Measurements from ENCODE around the gene TRIP6.
A peak's percentile ranks its signal among the peaks of the same experiment; 100 is the strongest.
"Not testable (repeated sequence)": the region's sequence is repeated elsewhere in the genome, so short reads cannot be mapped to it uniquely, and the experiment has no call there.

The TRIP6 gene

GRCh38 chr7:100839361-100839760 lies 27.8 kb upstream of the TRIP6 start:
- DNase-seq = no peak

DNA sequence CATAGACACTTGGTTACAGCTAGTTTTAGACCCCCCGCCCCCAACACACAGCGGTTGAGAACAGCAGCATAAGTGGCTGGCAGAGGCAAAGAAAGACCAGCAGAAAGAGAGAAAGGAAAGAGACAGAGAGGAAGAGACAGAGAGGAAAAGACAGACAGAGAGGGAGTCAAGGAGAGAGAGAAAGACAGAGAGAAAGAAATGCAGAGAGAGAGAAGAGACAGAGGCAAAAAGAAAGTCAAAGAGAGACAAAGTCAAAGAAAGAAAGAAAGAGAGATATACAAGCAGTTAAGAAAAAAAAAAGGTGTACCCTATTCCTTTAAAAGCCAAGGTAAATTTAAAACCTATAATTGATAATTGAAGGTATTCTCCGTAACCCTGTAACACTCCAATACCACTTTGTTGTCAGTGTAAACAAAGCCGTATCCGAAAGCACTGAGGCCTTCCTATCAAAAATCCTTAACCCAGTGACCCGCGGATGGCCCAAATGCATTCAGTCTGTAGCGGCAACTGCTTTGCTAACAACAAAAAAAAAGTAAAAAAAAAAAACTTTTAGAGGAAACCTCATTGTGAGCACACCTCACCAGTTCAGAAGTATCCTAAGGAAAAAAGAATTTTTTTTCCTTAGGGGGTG lies 26.6 kb upstream of the TRIP6 start:
- no peak for DNase-seq

GRCh38 chr7:100847360-100847759 lies 19.8 kb upstream of the TRIP6 start:
- no peak for DNase-seq

- DNase-seq = peak; percentile 91
Observed at GRCh38 chr7:100852048-100852872, 14.9 kb upstream of the TRIP6 start, which contains the start of gene SLC12A9. Gene SLC12A9 (plus strand): TSS chr7:100852713. CDS start chr7:100854198, 1,485 bp downstream.

GRCh38 chr7:100854146-100854895 lies 12.9 kb upstream of the TRIP6 start:
- no peak for DNase-seq

GRCh38 chr7:100854899-100855298 lies 12.3 kb upstream of the TRIP6 start:
- DNase-seq = not testable (repeated sequence)

DNA sequence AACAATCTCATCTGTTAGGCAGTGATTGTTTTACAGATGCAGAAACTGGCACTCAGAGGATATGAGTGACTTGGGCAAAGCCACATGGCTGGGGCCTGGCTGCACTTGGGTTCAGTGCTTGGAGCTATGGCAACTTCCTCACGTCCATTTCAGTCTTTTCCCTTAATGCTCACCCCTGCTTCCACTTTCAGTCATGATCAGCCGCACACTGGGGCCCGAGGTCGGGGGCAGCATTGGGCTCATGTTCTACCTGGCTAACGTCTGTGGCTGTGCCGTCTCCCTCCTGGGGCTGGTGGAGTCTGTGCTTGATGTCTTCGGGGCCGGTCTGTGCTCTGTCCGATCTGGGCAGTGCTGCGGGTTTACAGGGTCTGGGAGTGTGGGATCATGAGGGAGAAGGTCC lies 11.7 kb upstream of the TRIP6 start:
- no peak for DNase-seq

DNA sequence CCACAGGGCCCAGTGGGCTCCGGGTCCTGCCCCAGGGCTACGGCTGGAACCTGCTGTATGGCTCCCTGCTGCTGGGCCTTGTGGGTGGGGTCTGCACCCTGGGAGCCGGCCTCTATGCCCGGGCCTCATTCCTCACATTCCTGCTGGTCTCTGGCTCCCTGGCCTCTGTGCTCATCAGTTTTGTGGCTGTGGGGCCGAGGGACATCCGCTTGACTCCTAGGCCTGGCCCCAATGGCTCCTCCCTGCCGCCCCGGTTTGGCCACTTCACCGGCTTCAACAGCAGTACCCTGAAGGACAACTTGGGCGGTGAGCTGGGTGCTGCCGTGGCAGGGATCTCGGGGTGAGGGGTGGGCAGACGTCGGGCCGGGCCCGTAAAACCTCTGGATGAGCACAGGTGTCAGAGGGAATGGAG lies 10.3 kb upstream of the TRIP6 start:
- DNase-seq = no peak

DNA sequence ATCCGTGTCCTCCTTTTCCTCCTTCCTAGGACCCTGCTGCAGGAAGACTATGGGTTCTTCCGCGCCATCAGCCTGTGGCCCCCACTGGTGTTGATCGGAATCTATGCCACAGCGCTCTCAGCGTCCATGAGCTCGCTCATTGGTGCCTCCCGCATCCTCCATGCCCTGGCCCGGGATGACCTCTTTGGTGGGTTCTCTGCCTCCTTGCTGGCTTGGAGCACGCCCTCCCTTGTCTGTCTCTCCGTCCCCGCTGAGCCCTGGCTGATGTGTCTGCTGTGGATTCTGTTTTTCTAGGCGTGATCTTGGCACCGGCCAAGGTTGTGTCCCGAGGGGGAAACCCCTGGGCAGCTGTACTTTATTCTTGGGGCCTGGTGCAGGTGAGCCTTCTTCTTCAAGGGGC lies 7.3 kb upstream of the TRIP6 start:
- DNase-seq = no peak

DNA sequence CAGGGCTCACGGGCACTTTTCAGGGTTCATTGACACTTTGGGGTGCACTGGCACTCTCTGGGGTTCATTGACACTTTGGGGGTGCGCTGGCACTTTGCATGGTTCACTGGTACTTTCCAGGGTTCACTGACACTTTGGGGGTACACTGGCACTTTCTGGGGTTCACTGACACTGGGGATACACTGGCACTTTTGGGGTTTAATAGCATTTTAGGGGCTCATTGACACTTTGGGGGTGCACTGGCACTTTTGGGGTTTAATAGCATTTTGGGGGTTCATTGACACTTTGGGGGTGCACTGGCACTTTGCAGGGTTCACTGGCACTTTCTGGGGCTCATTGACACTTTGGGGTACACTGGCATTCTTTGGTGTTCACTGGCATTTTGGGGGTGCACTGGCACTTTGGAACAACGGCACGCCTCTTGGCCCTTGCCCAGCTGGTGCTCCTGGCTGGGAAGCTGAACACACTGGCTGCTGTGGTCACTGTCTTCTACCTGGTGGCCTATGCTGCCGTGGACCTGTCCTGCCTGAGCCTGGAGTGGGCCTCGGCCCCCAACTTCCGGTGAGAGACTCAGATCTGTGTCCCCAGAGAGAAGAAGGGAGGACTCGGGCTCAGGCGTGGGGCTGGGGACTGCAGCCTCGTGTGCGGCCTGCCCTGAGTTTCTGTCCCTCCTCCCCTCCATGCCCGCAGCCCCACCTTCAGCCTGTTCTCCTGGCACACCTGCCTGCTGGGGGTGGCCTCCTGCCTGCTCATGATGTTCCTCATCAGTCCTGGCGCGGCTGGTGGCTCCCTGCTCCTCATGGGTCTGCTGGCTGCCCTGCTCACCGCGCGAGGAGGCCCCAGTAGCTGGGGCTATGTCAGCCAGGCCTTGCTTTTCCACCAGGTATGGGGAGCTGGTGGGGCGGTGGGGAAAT lies 6.2 kb upstream of the TRIP6 start:
- no peak for DNase-seq

GRCh38 chr7:100861616-100861985 lies 5.6 kb upstream of the TRIP6 start:
- no peak for DNase-seq

- DNase-seq = no peak
Observed at GRCh38 chr7:100863406-100863950, 3.7 kb upstream of the TRIP6 start.

DNA sequence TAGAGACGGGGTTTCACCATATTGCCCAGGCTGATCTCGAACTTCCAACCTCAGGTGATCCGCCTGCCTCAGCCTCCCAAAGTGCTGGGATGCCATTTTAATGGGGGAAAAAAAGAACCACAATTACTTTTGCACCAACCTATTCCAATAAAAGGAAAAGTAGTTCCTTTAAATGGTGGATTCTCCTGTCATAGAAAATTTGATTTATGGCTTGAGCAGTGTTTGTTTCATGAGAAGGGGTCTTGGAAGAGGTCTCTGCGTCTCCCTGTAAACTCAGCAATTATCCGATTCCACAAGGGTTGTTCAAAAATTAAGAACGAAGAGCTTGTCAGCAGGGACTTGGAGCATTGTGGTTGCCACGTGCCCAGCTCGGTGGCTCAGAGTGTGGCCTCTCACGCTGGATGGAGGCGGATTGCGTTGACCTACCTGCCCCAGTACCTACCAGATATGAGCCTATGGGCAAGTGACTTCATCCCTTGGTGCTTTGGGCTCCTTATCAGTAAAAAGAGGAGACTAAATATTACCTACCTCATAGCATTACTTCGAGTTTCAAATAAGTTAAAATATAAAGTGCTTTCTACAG lies 2.8 kb upstream of the TRIP6 start:
- DNase-seq = no peak

GRCh38 chr7:100865372-100865911 lies 1.7 kb upstream of the TRIP6 start:
- peak; percentile 60 for DNase-seq

DNA sequence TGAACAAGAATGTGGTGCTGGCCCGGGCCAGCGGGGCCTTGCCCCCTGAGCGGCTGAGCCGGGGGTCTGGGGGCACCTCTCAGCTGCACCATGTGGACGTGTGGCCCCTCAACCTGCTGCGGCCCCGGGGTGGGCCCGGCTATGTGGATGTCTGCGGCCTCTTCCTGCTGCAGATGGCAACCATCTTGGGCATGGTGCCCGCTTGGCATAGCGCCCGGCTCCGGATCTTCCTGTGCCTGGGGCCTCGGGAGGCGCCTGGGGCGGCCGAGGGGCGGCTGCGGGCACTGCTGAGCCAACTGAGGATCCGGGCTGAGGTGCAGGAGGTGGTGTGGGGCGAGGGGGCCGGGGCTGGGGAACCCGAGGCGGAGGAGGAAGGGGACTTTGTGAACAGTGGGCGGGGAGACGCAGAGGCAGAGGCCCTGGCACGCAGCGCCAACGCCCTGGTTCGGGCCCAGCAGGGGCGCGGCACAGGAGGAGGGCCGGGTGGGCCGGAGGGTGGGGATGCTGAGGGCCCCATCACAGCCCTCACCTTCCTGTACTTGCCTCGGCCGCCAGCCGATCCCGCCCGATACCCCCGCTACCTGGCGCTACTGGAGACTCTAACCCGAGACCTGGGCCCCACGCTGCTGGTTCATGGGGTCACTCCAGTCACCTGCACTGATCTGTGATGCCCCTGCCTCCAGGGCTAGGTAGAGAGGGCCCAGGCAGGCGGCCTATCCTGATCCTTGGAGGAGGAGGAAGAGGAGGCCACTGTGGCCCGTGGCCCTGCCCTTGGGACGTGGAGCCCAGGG lies 1.1 kb upstream of the TRIP6 start:
- DNase-seq = no peak

- DNase-seq = no peak
Observed at GRCh38 chr7:100866729-100867039, 503 bp upstream of the TRIP6 start.

DNA sequence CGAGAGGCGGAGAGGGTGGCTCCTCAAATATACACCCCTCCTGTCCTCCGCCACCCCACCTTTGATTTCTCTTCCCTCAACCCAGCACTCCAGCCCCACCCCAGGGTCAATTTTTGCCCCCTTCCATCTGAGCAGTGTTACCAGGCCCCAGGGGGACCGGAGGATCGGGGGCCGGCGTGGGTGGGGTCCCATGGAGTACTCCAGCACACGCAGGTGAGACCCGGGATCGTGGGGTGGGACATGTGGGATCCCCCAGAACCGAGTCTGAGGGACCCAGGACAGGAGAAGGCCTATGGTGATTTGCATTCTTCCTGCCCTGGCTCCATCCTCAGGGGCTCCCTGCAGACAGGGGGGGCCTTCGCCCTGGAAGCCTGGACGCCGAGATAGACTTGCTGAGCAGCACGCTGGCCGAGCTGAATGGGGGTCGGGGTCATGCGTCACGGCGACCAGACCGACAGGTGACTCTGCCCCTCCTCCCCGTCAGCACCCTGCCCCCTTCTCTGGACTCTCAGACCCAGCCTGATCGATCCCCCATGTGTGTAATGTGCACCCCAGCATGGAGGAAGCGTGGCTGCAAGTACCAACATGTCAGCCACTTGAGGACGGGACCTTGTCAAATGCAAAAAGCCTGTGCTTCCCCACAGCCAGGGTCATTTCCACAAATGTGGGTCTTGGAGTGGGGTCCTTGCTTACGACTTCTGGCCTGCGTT lies 744 bp downstream of the TRIP6 start:
- no peak for DNase-seq

GRCh38 chr7:100873599-100874299 lies 6.6 kb downstream of the TRIP6 start:
- no peak for DNase-seq

GRCh38 chr7:100874300-100874576 lies 7.1 kb downstream of the TRIP6 start:
- DNase-seq = no peak
